GM21367 (cell line): ENCODE data around the gene VAC14.
"Not testable (repeated sequence)": the region's sequence is repeated elsewhere in the genome, so short reads cannot be mapped to it uniquely, and the experiment has no call there.

ENCODE experiments used
- ATAC-seq: cut with Tn5 transposase; IDR thresholded peaks from one replicate; pipeline ENCODE4 v1.9.1; 2021; ENCODE audit not compliant: unreplicated experiment

Gene VAC14

GRCh38 chr16:70800781-70801480 is at the start of gene VAC14:
Gene VAC14, minus strand, starts transcription at chr16:70801158. Its CDS starts 258 bp downstream, at chr16:70800900.
- ATAC-seq, result peak; percentile 81

GRCh38 chr16:70823498-70824118 is 22.6 kb upstream of the VAC14 start:
- ATAC-seq, result not testable (repeated sequence)

- not testable (repeated sequence) for ATAC-seq
These were observed 21.8 kb upstream of the VAC14 start for GRCh38 chr16:70822734-70823133.

DNA sequence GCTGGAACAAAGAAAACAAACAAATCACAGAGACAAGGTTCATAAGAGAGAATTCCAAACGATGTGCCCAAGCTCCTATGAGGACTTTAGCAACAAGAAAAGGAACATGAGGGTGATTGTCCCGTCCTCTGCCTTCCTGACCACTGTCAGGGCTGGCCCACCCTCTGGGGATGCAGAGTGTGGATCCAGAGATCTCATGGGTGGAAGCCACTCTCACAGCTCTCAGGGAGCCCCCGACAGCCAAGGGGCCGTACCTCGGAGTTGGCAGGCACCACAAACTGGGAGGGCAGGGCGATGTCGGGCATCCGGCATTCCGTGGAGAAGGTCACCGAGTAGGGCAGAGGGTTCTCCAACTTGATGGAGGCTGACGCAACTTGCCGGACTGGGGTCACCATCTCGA is 17.1 kb upstream of the VAC14 start:
- ATAC-seq, result not testable (repeated sequence)

DNA sequence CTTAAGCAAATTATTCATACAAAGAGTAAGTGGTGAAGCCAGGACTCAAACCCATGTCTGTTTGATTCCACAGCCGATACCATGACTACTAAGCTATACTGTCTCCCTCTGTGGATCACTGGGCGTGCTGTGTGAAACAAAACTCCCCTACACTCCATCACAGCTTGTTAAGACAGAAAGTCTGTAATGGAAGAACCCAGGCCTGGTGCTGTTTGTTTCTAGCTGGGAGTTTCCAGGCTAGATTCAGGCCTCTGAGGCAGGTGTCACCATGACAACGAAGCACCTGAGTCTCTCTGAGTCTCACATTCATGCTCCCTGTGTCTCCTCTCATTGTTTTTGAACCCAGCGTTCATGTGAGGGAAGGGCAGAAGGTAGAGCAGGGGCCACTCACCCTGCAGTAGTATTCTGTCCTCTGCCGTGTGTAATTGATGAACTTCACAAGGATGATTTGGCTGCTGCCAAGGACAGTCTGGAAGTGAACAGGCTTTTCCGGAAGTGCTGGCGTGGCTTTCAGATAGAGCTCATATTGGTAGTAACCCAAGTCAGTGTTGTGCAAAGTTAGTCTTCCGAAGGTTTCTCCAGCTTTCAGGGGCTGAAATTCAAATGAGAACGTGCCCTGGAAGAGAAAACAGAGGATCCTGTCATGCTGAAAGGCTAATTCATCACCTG is 8.6 kb upstream of the VAC14 start:
- ATAC-seq, result no peak

DNA sequence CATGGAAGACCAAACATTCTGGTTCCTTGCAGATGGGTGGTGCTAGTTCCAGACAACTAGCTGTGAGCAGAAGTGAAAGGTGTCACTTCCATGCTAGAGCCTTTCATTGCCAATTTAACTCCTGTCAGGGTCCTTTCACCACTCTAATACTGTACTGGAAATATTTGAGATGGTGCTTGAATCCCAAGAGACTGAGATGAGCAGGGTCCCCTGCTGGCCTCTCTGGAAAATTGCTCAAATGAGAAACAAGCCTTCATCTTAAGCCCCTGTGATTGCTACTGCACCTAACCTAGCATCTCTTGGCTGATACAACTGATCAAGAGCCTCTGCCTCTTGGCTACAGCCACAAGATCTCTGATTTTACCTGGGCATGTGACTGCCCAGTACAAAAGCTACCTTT is 7.4 kb upstream of the VAC14 start:
- ATAC-seq, result no peak

DNA sequence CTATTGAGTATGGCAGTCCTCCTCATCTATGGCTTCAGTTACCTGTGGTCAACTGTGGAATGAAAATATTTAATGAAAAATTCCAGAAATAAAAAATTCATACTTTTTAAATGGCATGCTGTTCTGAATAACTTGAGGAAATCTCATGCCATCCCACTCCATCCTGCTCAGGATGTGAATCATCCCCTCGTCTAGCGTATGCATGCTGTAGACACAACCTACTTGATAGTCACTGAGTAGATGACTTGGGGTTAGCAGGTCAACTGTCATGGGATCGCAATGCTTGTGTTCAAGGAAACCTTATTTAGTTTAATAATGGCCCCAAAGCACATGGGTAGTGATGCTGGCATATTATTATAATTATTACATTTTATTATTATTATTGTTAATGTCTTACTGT is 4.8 kb upstream of the VAC14 start:
- no peak for ATAC-seq

DNA sequence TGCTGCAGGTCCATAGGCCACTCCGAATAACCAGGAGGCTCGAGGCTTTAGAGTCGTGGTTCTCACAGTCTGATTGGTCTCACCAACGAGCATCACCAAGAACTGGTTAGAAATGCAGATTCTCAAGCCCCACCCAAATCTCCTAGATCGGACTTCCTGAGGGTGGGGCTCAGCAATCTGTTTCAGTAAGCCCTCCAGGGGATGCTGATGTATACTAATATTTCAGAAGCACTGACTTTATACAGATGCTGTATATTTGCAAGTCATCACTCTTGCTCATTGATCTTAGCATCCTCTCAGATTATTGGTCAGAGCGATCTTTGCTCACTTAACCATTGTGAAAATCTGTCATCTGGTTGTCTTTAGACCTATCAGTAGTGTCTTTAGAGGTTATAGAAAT is 4.4 kb upstream of the VAC14 start:
- ATAC-seq, result no peak

GRCh38 chr16:70804734-70805169 is 3.8 kb upstream of the VAC14 start:
- no peak for ATAC-seq

DNA sequence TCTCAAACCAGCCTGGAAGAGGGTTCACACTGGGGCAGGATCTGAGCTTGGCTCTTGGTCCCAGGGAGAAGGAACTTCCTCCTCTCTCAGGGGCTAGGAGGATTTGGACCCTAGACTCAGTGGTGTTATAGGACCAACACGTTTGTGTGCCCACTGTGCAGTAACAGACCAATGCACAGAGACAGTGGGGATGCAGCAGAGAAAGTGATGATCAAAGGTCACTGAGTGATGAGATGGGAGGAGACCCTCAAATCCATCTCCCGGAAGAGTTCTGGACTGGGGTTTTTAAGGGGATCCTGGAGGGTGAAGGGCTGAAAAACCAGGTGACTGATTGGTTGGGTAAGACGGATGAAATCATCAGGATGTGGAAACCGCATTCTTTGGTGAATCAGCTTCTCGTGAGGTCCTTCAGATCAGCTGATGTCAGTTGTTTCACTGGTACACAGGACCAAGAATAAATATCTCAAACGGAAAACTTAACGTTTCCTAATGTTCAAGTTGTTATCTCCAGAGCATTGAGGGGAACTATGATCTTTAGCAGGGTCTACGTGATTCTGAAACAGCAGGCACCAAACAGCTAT is 3.3 kb upstream of the VAC14 start:
- no peak for ATAC-seq

DNA sequence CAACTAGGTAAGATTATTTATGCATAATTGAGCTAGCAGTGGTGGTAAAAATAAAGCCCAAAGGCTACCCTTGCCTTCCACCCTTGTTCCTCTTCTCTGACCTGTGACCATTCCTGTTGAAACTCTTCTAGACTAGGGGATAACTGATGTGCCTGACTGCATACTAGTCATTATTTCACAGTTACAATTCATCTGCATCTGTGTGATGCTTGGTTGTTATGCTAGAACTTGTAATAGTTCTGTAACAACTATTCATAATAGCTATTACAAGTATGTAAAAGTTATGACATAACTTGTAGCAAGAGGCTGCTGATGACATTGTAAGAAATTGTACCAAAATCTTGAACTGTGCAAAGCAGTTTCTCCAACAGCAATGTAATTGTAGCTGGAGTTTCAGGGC is 2.4 kb upstream of the VAC14 start:
- no peak for ATAC-seq

GRCh38 chr16:70801611-70802010 is 653 bp upstream of the VAC14 start:
- ATAC-seq, result no peak

- ATAC-seq, result no peak
These were observed 647 bp downstream of the VAC14 start for GRCh38 chr16:70800311-70800710.

- ATAC-seq, result no peak
These were observed 4.7 kb downstream of the VAC14 start for GRCh38 chr16:70796301-70796700.

- ATAC-seq, result no peak
These were observed 5.6 kb downstream of the VAC14 start for GRCh38 chr16:70795296-70795912.

DNA sequence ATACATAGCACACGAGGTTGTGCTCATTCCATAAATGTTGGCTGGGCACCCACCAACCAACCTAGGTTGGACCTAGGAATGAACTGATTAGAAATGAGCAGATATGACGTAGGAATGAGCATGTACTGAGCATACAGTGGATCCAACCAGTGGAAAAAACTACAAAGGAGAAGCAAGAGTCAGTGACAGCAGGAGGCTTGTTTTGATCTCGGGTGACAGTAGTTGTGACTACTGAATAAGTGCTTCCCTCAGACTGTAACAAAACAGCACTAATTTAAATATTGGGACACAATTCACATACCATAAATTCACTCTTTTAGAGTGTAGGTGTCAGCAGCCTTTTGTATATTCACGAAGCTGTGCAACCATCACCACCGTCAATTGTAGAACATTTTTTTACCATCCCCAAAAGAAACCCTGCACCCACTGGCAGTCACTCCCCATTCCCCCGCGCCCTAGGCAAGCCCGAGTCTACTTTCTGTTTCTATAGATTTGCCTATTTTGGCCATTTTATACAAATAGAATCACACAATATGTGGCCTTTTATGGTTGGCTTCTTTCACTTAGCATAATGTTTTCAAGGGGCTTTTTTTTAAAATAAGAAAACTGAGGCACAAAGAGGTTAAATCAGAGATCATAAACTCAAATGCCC is 7.0 kb downstream of the VAC14 start:
- peak; percentile 38 for ATAC-seq

DNA sequence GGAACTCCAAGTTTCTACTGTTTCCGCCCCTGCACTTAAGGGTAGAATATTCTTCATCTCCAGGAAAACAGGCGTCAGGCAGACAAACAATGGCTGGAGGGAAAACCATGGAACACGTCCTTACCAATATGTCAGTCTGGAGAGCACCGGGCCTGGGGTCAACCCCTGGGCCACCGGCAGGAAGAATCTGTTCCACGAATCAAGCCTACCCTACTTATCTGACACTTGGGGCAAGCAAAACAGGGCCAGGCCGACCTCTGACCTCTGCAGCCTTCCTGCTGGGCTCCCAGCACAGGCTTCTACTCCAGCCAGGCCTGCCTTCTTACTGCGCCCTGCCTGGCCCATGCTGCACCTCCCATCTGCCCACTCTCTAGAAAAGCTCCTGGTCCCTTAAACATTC is 10.1 kb downstream of the VAC14 start:
- ATAC-seq, result no peak

DNA sequence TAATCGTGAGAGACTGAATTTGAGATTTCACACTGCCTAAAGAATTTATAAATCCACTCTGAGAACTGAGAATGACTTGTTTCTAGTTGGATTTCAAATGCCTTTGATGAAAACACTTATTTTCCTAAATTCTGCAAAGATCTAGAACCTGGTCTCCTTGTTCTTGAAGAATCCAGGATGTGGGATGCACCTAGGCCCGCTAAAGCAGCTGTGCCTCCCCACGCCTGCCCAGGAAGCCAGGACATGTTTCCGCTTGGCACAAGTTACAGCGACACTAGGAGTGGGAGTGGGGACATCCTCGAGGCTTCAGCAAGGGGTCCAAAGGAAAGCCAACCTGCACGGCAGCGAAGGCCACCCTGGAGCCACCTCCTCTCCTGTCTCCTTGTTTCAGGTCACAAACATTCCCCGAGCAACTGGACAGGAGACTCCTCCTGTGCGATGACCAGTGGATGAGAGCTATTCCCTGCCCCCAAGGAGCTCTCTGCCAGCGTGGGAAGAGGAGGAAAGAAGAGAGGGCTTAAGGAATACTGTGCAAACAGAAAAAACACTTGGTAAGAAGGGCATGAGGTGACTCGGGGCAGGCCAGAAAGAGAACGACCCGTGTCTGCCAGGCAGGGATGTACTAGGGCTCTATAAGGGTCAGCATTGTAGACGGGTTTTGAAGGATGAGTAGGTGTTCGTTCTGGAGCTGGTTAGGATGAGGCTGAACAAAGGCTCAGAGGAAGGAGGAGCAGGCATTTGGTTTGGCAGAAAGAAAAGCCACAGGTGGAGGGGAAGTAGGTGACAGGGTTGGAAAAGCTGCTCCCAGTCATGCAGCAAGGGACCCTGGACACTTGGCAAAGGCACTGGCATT is 11.1 kb downstream of the VAC14 start:
- ATAC-seq, result no peak

- no peak for ATAC-seq
These were observed 12.0 kb downstream of the VAC14 start for GRCh38 chr16:70788668-70789594.
